ENCODE data around the gene PRKAG2. TPM values are rescaled to one million over a fixed set of nuclear protein-coding genes. Genes with fewer than 3 reads are reported as not detected.
A peak's percentile ranks its signal among the peaks of the same experiment; 100 is the strongest.
"Not testable (repeated sequence)": the region's sequence is repeated elsewhere in the genome, so short reads cannot be mapped to it uniquely, and the experiment has no call there.

PRKAG2 gene
- total RNA-seq, 2 donors from 2014 or later, result 41.3 to 51.8 TPM

DNA sequence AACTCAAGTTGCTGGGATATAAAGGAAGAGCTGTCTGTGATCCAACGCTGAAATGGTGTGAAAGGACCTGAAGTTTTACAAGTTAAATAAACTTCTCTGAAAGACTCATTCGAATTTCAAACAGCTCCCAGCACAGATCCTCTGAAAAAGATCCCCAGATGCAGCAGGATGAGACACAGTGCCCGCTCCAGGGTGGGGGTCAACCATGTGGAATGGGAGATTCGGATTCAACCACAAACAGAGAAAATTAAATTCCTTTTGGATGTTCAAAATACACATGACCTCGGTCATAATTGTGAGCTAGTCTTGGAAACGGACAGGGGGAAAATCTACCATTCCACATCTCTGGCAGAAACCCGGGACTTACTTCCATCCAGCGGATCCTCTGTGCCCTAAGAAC lies 119.6 kb downstream of the PRKAG2 start:
- H3K27me3 Mint-ChIP-seq, result no peaks in the 10 kb centered on the region
- H3K9me3 ChIP-seq (ENCODE audit: control insufficient read depth, low read length, poor library complexity, severe bottlenecking), result no peaks in the 10 kb centered on the region
- H3K4me3 Mint-ChIP-seq, result no peak overlapping the region
- H3K27ac Mint-ChIP-seq, result no peak overlapping the region
- no peak for ATAC-seq
- DNase-seq, result no peak
- H3K4me1 Mint-ChIP-seq, result peaks cover 25% of the 10 kb centered on the region
- peaks cover 2% of the 10 kb centered on the region for H3K36me3 Mint-ChIP-seq (ENCODE audit: low read depth)

DNA sequence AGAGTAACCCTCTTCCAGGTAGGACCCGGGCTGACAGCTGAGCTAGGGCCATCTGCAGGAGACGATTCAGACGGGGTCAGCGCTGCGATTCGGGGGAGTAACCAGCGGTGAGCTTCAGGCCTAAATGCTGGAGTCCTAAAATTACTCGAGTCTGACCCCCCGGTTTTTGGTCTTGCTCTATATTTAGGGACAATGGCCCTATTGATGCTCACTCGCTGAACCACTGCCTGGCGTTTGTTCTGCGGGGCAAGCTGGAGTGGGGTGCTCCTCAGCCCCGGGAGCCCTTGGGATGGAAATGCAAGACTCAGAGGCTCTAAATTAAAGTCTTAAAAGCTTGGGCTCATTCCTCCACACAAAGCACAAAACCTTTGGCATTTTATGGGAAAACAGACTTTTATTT lies 120.0 kb downstream of the PRKAG2 start:
- DNase-seq (no peak), ATAC-seq (no peak)
- peak overlapping the region; percentile 89 for H3K4me3 Mint-ChIP-seq
- no peaks in the 10 kb centered on the region for H3K9me3 ChIP-seq (ENCODE audit: control insufficient read depth, low read length, poor library complexity, severe bottlenecking)
- no peaks in the 10 kb centered on the region for H3K27me3 Mint-ChIP-seq
- H3K27ac Mint-ChIP-seq, result no peak overlapping the region
- H3K36me3 Mint-ChIP-seq (ENCODE audit: low read depth), result peaks cover 2% of the 10 kb centered on the region
- H3K4me1 Mint-ChIP-seq, result peaks cover 25% of the 10 kb centered on the region

DNA sequence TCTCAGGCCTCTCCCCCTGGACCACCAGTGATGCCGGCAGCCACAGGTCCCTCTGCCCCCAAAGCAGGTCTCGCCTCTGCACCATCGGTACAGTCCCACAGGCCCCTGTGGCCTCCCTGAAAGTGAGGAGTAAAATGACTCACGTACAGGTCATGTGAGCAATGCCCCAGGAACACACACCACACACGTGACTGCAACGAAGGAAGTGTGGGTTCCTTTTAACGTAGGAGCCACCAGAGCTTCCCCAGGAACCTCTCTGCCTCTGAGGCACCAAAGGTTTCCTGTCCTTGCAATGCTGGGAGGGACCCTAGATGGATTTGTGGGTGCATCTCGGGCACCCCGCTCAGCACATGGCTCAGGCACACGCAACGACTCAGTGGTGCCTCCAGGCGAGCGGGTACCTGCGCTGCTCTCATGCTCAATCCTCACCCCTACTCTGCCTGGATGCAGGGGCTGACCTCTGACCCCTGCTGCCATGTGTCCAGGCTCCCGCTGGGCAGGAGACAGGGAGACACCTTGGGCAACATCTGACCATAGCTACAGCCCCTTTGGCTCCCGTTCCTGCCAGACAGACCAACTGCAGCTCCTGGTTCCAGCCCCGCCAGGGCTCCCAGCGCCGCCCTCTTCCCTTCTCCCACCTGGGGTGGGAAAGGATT lies 120.7 kb downstream of the PRKAG2 start:
- H3K9me3 ChIP-seq (ENCODE audit: control insufficient read depth, low read length, poor library complexity, severe bottlenecking), result no peaks in the 10 kb centered on the region
- ATAC-seq (peak; percentile 94), DNase-seq (peak in 2 of 3 donors; percentile 29 to 33)
- H3K36me3 Mint-ChIP-seq (ENCODE audit: low read depth), result peaks cover 2% of the 10 kb centered on the region
- H3K27me3 Mint-ChIP-seq, result no peaks in the 10 kb centered on the region
- peak overlapping the region; percentile 89 for H3K27ac Mint-ChIP-seq
- peak overlapping the region; percentile 89 for H3K4me3 Mint-ChIP-seq
- peaks cover 23% of the 10 kb centered on the region for H3K4me1 Mint-ChIP-seq

DNA sequence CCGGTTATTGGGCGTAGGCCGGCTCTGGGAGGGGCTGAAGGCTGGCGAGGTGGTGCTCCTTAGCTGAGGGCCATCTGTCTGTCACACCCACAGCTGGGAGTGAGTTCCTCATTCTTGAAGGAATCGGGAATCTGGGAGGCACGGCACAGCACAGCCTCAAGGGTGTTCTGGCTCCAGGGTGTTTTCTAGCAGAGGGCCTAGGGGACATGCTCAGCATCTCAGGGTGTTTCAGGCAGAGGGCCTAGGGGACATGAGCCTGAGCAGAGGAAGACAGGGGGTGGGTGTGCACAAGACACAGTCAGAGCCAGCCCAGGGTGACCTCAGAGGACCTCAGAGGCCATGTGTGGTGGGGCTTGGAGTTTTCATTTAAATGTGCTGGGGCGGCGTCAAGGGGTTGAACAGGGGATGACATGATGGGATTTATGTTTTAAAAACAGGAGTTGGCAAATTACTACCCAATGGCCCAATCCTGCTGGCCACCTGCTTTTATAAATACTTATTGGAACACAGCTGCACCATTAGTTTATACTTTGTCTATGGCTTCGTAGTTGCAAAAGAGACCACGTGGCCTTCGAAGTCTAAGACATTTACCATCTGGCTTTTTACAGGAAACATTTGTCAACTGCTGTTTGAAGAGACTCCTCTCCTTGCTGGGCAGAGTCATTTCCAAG lies 121.6 kb downstream of the PRKAG2 start:
- no peak for DNase-seq
- peak overlapping the region; percentile 89 for H3K27ac Mint-ChIP-seq
- peaks cover 2% of the 10 kb centered on the region for H3K36me3 Mint-ChIP-seq (ENCODE audit: low read depth)
- H3K4me3 Mint-ChIP-seq, result peak overlapping the region; percentile 89
- H3K27me3 Mint-ChIP-seq, result no peaks in the 10 kb centered on the region
- ATAC-seq, result no peak
- H3K9me3 ChIP-seq (ENCODE audit: control insufficient read depth, low read length, poor library complexity, severe bottlenecking), result no peaks in the 10 kb centered on the region
- peaks cover 26% of the 10 kb centered on the region for H3K4me1 Mint-ChIP-seq

DNA sequence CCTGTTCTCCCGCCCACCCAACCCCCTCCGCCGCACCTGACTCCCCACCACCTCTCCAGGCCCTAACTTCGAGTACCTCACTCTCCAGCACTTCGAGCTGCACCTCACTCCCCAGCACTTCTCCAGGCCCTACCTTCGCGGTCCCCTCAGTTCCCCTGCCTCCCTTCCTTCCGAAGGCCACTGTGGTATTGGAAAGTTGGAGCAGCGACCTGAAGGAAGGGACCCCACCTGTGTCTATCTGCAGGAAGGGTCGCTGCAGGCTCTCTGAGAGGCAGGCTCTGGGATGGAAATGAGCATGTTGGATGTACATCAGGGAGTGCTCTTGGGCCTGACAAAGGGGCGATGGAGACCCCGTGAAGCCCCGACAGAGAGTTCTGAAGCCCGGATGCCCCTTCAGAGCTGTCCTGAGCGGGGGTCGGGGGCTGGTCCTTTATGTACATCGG lies 122.2 kb downstream of the PRKAG2 start:
- Mint-ChIP-seq H3K27me3 (no peaks in the 10 kb centered on the region), H3K27ac (peak overlapping the region; percentile 89), H3K4me1 (peaks cover 22% of the 10 kb centered on the region), H3K4me3 (no peak overlapping the region), H3K36me3 (ENCODE audit: low read depth) (peaks cover 2% of the 10 kb centered on the region)
- DNase-seq, result no peak
- ATAC-seq, result no peak
- no peaks in the 10 kb centered on the region for H3K9me3 ChIP-seq (ENCODE audit: control insufficient read depth, low read length, poor library complexity, severe bottlenecking)

DNA sequence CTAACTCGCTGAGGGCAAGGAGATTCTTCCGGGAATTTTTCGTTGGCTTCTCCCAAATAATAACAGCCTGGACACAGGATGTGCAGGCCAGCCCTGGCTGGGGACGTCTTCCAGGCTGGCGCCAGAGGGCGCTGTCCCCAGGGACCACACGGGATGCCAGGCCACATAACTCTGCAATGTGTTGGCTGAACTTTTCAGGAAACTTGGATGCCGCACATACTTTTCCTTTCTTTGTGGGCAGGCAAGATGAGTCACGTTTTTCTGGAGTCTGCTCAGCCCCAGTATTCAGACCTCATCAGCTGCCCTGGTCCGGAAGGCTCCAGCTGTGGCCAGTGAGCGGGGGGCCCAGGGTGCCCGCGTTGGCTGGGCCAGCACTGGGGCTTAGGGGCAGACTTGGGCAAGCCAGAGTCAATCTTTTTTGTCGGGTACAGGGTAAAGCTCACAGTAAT lies 122.7 kb downstream of the PRKAG2 start:
- Mint-ChIP-seq H3K27me3 (no peaks in the 10 kb centered on the region), H3K4me3 (no peak overlapping the region), H3K36me3 (ENCODE audit: low read depth) (peaks cover 2% of the 10 kb centered on the region), H3K27ac (no peak overlapping the region), H3K4me1 (peaks cover 21% of the 10 kb centered on the region)
- ATAC-seq (no peak), DNase-seq (no peak)
- H3K9me3 ChIP-seq (ENCODE audit: control insufficient read depth, low read length, poor library complexity, severe bottlenecking), result no peaks in the 10 kb centered on the region

DNA sequence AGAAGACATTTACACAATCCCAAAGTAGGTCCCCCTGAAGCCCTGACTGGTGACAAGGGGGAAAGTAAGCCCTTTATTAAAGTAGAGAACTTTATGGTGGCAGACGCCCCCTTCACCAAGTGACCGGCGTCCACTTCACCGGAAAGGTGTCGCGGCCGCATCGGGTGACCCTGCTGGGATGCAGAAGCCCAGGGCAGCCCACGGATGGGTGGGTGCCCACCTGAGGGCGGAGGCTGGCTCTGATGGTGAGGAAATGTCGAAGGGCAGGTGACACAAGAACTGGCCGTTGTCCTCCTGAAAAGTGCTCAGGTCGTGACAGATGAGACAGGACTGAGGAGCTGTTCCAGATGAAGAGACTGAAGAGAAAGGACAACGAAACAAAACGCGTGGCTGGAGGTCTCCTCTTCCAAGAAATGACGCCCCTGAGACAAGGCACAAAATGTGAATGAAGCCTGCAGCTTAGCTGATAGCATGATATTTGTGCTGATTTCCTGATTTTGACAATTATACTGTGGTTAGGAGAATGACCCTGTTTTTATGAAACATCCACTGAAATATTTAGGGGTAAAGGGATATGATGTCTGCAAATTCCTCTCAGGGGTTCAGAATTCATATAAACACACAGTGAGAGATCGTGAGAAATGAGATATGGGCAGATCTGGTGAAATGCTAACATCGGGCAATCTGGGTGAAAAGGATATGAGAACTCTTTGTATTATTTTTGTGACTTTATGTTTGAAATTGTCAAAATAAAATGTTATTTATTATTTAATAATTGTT lies 123.9 kb downstream of the PRKAG2 start:
- DNase-seq, result no peak
- H3K4me3 Mint-ChIP-seq, result no peak overlapping the region
- H3K9me3 ChIP-seq (ENCODE audit: control insufficient read depth, low read length, poor library complexity, severe bottlenecking), result no peaks in the 10 kb centered on the region
- H3K27me3 Mint-ChIP-seq, result no peaks in the 10 kb centered on the region
- H3K27ac Mint-ChIP-seq, result peak overlapping the region; percentile 81
- peaks cover 16% of the 10 kb centered on the region for H3K4me1 Mint-ChIP-seq
- ATAC-seq, result no peak
- H3K36me3 Mint-ChIP-seq (ENCODE audit: low read depth), result peaks cover 2% of the 10 kb centered on the region

DNA sequence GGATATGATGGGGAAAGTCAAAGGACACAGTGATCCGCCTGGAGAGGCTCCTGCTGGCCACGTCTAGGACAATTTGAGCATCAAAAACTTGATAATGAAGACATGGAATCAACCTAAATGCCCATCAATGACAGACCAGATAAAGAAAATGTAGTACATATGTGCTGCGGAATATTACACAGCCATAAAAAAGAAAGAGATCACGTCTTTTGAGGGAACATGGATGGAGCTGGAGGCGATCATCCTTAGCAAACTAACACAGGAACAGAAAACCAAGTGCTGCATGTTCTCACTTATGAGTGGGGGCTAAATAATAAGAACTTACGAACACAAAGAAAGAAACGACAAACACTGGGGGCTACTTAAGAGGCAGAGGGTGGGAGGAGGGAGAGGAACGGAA lies 124.9 kb downstream of the PRKAG2 start:
- DNase-seq (no peak), ATAC-seq (no peak)
- Mint-ChIP-seq H3K27ac (no peak overlapping the region), H3K36me3 (ENCODE audit: low read depth) (peaks cover 2% of the 10 kb centered on the region), H3K27me3 (no peaks in the 10 kb centered on the region), H3K4me1 (peaks cover 16% of the 10 kb centered on the region), H3K4me3 (no peak overlapping the region)
- no peaks in the 10 kb centered on the region for H3K9me3 ChIP-seq (ENCODE audit: control insufficient read depth, low read length, poor library complexity, severe bottlenecking)

DNA sequence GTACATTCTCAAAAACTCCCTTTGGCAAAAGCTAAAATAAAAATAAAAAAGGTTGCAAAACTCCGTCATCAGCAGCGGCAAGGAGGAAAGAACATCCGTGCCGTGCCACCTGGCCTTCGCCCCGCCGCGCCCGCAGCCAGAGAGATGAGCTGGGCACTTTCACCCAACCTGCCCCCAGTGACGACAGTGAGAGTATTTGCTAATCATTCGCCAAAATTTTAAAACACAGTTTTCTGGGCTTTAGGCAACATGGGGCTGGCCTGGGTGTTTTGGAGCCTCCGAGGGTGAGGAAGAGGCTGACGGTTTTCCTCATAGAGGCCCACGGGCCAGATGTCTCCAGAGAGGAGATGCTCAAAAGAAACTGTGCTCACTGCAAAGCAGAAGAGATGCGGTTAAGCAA lies 128.2 kb downstream of the PRKAG2 start:
- Mint-ChIP-seq H3K4me1 (peaks cover 6% of the 10 kb centered on the region), H3K27me3 (no peaks in the 10 kb centered on the region), H3K27ac (no peak overlapping the region), H3K4me3 (no peak overlapping the region), H3K36me3 (ENCODE audit: low read depth) (peaks cover 2% of the 10 kb centered on the region)
- DNase-seq (no peak), ATAC-seq (no peak)
- H3K9me3 ChIP-seq (ENCODE audit: control insufficient read depth, low read length, poor library complexity, severe bottlenecking), result no peaks in the 10 kb centered on the region

DNA sequence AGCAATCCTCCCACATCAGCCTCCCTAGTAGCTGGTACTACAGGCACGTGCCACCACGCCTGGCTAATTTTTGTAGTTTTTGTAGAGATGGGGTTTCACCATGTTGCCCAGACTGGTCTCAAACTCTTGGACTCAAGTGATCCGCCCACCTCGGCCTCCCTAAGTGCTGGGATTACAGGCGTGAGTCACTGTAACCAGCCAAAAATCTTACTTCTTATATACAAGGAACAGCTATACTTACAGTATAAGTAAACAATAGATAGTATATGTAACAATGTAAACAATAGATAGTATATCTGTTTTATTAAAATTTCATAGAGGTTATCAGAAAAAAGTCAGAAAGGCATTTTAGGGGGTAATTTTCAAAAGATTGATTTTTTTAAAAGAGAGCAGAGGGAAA lies 128.9 kb downstream of the PRKAG2 start:
- H3K36me3 Mint-ChIP-seq (ENCODE audit: low read depth); H3K9me3 ChIP-seq (ENCODE audit: control insufficient read depth, low read length, poor library complexity, severe bottlenecking); DNase-seq; H3K27ac Mint-ChIP-seq; H3K4me1 Mint-ChIP-seq; ATAC-seq; H3K4me3 Mint-ChIP-seq; H3K27me3 Mint-ChIP-seq: not testable (repeated sequence)

DNA sequence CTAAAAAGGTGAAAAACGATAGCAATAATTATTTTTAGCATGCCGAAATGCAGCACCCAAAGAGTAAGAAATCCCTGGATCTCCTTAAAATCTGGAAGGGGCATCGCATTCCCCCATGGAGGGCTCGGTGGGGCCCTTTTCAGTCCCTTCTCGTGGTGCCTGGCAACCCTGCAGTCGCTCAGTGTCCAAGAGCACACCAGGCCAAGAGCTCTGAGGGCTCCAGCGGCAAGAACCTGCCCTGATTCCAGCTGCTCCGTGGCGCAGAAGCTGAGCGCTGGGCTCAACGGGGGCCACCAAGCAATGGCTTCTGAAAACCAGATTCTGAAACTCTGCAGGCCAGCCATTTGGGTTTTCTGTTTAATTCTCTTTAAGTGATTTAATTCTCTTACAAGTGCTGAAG lies 131.2 kb downstream of the PRKAG2 start:
- Mint-ChIP-seq H3K4me1 (peaks cover 6% of the 10 kb centered on the region), H3K4me3 (no peak overlapping the region)

DNA sequence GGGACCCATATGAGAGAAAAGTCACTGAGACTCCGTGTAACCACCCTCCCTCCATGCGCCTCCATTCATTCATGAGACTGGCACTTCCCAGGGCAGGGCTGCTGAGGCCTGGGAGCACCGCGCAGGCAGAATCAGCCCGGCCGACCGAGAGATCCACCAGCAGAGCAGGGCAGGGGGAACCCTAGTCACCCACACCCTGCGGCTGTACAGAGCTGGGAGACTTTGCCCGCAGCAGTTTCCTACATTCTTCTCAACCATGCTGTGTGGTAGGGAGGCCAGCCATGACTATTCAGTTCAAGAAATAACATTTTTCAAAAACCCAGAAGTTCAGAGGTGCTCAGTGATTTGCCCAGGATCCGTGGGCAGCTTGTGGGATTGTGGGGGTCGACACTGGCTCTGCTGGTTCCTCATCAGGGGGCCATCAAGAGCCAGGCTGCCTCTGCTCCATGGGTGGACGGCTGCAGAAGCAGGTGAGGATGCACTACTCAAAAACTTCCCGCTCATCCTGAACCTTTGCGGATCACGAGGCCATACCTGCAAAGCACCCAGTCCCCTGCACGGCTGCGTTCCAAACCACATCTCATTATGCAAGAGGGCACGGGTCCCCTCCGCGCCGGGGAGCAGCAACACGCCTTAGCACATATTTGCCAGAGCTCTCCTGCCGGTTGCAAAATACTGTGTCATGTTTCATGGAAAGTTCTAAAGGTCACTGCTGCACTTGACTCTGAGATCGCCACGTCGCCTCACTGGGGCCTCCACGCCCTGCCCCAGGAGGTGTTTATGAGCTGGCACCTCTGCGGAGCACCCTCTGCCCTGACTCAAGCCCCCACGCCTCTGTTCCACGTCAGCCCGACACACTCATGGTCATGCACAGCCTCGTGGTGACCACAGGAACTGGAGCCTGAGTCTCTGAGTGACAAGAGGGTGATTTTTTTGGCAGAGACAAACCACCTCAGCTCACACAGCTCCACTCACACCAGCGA lies 132.0 kb downstream of the PRKAG2 start:
- DNase-seq, result no peak
- no peaks in the 10 kb centered on the region for H3K36me3 Mint-ChIP-seq (ENCODE audit: low read depth)
- H3K4me1 Mint-ChIP-seq, result peaks cover 6% of the 10 kb centered on the region
- H3K27ac Mint-ChIP-seq, result no peak overlapping the region
- H3K4me3 Mint-ChIP-seq, result no peak overlapping the region
- H3K27me3 Mint-ChIP-seq, result no peaks in the 10 kb centered on the region
- peak; percentile 44 for ATAC-seq
- H3K9me3 ChIP-seq (ENCODE audit: control insufficient read depth, low read length, poor library complexity, severe bottlenecking), result no peaks in the 10 kb centered on the region

More for the DNA sequence above, 131.2 kb downstream of the PRKAG2 start:
- DNase-seq (no peak), ATAC-seq (no peak)
- no peaks in the 10 kb centered on the region for H3K9me3 ChIP-seq (ENCODE audit: control insufficient read depth, low read length, poor library complexity, severe bottlenecking)
- no peaks in the 10 kb centered on the region for H3K36me3 Mint-ChIP-seq (ENCODE audit: low read depth)
- H3K27me3 Mint-ChIP-seq, result no peaks in the 10 kb centered on the region
- no peak overlapping the region for H3K27ac Mint-ChIP-seq

Measured in T-helper 17 cell (primary cell).